IPS-NIHi7 (cell line): ENCODE measurements around the gene AP2B1.
"Not testable (repeated sequence)": the region's sequence is repeated elsewhere in the genome, so short reads cannot be mapped to it uniquely, and the experiment has no call there.

Experiments
- DNase-seq: peaks from one replicate; pipeline ENCODE4 v3.0.0; 2012; ENCODE audit warnings: mixed read lengths; ENCODE audit errors: extremely low spot score

The AP2B1 gene

GRCh38 chr17:35587074-35587961, at the start of gene AP2B1:
Gene AP2B1, plus strand, starts transcription at chr17:35587322. Its CDS starts 6,709 bp downstream, at chr17:35594031.
- peak; percentile 92 for DNase-seq

- DNase-seq: no peak
Measured at GRCh38 chr17:35537601-35538141, 49.5 kb upstream of the AP2B1 start, which contains the start of gene SLFN12L. Gene SLFN12L, minus strand, starts transcription at chr17:35537678. Its CDS starts 15,314 bp downstream, at chr17:35522364.

- DNase-seq: no peak
Measured at GRCh38 chr17:35539659-35540026, 47.5 kb upstream of the AP2B1 start.

GRCh38 chr17:35540589-35541404, 46.3 kb upstream of the AP2B1 start:
- DNase-seq: no peak

- DNase-seq: no peak
Measured at GRCh38 chr17:35541434-35541833, 45.7 kb upstream of the AP2B1 start.

GRCh38 chr17:35542990-35543389, 44.1 kb upstream of the AP2B1 start:
- no peak for DNase-seq

GRCh38 chr17:35543856-35544255, 43.3 kb upstream of the AP2B1 start:
- DNase-seq: no peak

GRCh38 chr17:35545150-35545549, 42.0 kb upstream of the AP2B1 start:
- no peak for DNase-seq

GRCh38 chr17:35546487-35546886, 40.6 kb upstream of the AP2B1 start:
- DNase-seq: no peak

- DNase-seq: no peak
Measured at GRCh38 chr17:35548208-35548810, 38.8 kb upstream of the AP2B1 start.

GRCh38 chr17:35548978-35549377, 38.1 kb upstream of the AP2B1 start:
- DNase-seq: no peak

GRCh38 chr17:35553310-35553709, 33.8 kb upstream of the AP2B1 start:
- DNase-seq: no peak

- DNase-seq: no peak
Measured at GRCh38 chr17:35554668-35555067, 32.5 kb upstream of the AP2B1 start.

GRCh38 chr17:35555691-35556090, 31.4 kb upstream of the AP2B1 start:
- no peak for DNase-seq

- no peak for DNase-seq
Measured at GRCh38 chr17:35557353-35557752, 29.8 kb upstream of the AP2B1 start.

- DNase-seq: no peak
Measured at GRCh38 chr17:35559495-35560210, 27.5 kb upstream of the AP2B1 start.

GRCh38 chr17:35560703-35561102, 26.4 kb upstream of the AP2B1 start, which contains the start of gene SLFN14:
Gene SLFN14, minus strand, starts transcription at chr17:35560819. Its CDS starts 2,757 bp downstream, at chr17:35558062.
- no peak for DNase-seq

- not testable (repeated sequence) for DNase-seq
Measured at GRCh38 chr17:35563181-35563580, 23.9 kb upstream of the AP2B1 start.

- DNase-seq: no peak
Measured at GRCh38 chr17:35566968-35567367, 20.2 kb upstream of the AP2B1 start.

- DNase-seq: no peak
Measured at GRCh38 chr17:35568561-35568960, 18.6 kb upstream of the AP2B1 start.

- no peak for DNase-seq
Measured at GRCh38 chr17:35569405-35569804, 17.7 kb upstream of the AP2B1 start.
